Hindlimb muscle (tissue), 1 donor: Measurements from ENCODE around the gene ANKZF1. TPM values are rescaled to one million over a fixed set of nuclear protein-coding genes. Genes with fewer than 3 reads are reported as not detected.
"Not testable (repeated sequence)": the region's sequence is repeated elsewhere in the genome, so short reads cannot be mapped to it uniquely, and the experiment has no call there.

Experiments used
- DNase-seq: peaks from one replicate; pipeline ENCODE4 v3.0.0-alpha.2; 2013
- polyA plus RNA-seq: library from polyadenylated mRNA; unstranded; fragments of 120-200 nt; gene quantifications from one replicate; pipeline ENCODE4 v1.2.1, GENCODE V29; 2013; ENCODE audit not compliant: insufficient read length

ANKZF1 gene
- polyA plus RNA-seq, 1 donor, result 29.5 TPM

DNA sequence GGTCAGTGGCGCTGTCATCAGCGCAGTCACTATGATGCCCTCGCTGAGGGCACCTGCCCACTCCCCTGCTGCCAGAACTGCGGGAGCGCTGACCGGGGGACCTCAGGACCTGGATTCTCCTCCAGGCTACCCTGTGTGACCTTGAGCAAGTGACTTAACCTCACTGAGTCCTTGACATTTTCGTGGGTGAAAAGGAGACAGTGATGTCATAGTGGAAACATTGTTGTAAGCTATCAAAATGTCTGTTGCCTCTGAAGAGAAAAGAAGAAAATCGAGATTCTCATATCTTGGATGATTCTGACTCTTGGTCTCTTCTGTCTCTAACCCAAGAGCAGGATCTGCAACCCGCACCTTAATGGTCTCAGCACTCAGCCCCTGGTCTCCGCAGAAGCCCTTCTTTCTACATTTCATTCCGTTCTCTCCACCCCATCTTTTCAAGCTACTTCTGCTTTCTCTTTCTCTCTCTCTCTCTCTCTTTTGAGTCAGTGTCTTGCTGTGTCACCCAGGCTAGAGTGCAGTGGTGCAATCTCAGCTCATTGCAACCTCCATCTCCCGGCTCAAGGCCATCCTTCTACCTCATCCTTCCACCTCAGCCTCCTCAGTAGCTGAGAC, 25.1 kb downstream of the ANKZF1 start:
- DNase-seq, result no peak

- DNase-seq, result not testable (repeated sequence)
Measured at GRCh38 chr2:219258942-219259341, 29.3 kb downstream of the ANKZF1 start.

GRCh38 chr2:219261024-219261855, 31.6 kb downstream of the ANKZF1 start:
- DNase-seq, result no peak

DNA sequence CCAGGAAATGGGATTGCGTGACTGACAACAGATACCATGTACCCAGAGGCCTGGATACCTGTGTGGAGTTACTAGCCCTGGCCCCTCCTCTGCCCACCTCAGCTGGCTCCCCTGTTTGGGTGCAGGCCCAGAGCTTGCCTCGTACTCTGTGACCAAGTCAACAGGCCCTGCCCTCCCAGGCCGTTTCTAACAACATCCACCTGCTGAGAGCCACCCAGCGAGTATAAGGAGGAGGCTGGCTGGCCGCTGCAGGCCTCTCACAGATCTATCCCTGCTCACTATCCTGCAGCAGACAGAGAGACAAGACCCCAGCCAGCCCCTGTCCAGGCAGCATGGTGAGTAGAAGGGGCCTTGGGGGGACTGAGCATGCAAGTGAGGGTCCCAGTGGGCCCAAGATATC, 36.6 kb downstream of the ANKZF1 start:
- no peak for DNase-seq

DNA sequence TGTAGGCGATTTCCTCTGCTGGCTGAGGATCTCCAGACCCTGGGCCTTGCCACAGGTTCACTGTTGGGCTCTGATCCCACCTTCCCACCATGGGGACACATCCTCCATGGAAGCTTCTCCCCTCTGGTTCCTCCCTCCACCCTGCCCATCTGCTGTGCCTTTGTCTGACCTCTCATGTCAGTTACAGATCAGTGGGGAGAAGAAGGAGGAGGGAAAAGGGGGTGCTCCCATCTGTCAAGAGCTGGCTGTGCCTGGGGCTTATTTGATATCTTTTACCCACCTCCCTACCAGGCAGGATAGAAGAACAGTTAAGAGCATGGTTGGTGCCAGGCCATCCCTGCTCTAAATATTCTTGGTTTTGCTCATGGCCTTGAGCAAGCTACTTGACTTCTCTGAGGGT, 37.3 kb downstream of the ANKZF1 start:
- DNase-seq, result no peak

DNA sequence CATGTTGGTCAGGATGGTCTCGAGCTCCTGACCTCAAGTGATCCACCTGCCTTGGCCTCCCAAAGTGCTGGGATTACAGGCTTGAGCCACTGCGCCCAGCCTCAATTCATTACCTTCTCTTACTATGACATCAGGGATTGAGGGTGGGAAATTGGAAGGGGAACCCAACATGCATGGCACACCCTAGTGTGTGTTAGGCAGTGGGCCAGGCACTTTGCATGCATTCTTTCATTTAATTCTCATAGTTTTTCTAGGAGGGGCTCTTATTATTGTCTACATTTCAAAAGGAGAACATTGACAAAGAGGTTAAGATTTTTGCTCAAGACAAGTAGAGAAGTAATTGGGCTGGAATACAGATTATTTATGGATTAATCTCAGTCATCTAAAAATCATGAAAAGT, 38.7 kb downstream of the ANKZF1 start:
- DNase-seq, result no peak

GRCh38 chr2:219269362-219270054, 39.9 kb downstream of the ANKZF1 start:
- DNase-seq, result no peak

- DNase-seq, result no peak
Measured at GRCh38 chr2:219270055-219270372, 40.4 kb downstream of the ANKZF1 start.

GRCh38 chr2:219271021-219271420, 41.4 kb downstream of the ANKZF1 start:
- DNase-seq, result no peak

DNA sequence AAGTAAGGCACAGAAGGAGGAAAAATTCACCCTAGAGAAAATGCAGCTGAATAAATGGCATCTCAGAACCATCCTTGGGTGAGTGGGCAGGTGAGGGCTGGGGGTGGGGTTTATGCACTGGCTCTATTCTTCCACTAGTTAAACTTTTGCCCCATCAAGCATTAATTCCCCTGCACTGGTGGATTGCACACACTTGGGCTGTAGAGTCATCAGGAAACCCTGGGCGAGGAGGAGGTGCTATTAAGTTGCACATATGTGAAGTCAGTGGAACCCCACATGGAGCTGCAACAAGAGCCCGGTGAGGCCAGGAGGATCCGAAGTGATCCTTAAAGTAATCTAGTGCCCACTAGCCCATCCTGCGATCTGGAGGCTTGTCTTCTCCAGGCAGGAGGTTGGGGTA, 42.8 kb downstream of the ANKZF1 start:
- no peak for DNase-seq

GRCh38 chr2:219272995-219273394, 43.4 kb downstream of the ANKZF1 start:
- no peak for DNase-seq

DNA sequence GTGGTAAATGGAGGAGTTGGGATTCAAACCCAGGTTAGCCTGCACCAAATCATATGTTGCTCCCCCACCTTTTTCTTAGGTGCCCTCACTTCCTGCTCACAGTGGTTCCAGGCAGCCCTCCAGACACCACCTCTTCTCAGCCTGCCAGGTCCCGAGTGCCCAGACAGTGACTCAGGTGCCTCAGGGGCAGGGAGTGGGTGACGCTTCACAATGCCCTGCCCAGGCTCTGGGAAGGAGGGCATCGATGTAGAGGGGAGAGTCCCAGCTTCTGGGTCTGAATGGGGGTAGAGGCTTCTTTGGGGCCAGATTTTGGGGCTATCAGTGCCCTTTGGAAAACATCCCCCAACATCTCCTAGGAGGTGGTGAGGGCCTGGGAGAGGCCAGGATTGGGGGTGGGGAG, 44.3 kb downstream of the ANKZF1 start:
- DNase-seq, result no peak

DNA sequence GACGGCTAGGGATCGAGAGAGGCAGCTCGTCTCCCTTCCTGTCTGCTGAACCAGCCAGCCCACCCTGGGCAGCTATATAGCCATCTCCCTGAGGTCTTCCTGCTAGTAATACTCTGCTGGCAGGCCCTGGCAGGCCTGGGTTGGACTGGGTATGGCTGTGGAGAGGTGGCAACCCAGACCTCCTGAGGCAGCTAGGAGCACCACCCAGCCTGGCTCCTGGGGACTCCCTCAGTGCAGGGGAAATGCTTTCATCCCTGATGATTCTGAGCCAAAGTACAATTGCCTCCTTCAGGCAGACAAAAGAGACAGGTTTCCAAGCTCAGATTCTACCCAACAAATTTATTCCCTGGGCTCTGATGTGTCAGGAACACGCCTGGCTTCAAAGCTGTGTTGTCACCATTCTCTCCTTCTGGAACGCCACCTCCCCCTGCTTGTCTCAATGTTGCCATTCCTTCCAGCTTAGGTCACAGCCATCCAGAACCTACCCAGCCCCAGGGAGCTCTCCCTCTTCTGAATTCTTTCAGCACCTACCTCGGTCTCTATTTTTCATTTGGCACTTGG, 44.8 kb downstream of the ANKZF1 start:
- no peak for DNase-seq

GRCh38 chr2:219277703-219278654, 48.4 kb downstream of the ANKZF1 start:
- peak; percentile 77 for DNase-seq

DNA sequence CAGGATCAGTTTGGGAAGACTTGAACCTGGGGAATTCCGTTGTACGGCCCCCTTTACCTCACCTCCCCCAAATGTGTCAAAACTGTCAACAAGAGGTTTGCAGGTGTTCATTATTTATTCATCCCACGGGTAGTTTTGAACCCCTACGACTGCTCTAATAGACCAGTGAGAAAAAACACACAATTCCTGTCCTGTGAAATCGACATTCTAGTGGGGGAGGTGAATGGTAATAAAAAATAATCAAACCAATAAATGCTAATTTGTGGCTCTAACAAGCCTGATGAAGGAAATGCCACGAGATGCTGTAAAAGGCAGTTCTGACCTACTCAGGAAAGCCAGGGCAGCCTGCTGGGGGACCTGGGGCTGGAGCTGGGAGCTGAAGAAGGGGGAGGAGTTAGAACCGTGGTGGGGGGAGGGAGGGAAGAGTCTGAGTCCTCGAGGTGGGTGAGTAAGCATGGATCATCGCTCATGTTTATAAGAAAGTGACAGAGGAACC, 49.1 kb downstream of the ANKZF1 start:
- peak; percentile 16 for DNase-seq

GRCh38 chr2:219279151-219279915, 49.7 kb downstream of the ANKZF1 start, which contains the start of gene DNAJB2:
Gene DNAJB2 (plus strand): TSS chr2:219279366. CDS start chr2:219279834, 468 bp downstream.
- peak; percentile 99 for DNase-seq

- no peak for DNase-seq
Measured at GRCh38 chr2:219279916-219280516, 50.4 kb downstream of the ANKZF1 start.

GRCh38 chr2:219280651-219281050, 51.0 kb downstream of the ANKZF1 start:
- DNase-seq, result no peak

GRCh38 chr2:219281588-219281987, 52.0 kb downstream of the ANKZF1 start:
- no peak for DNase-seq

DNA sequence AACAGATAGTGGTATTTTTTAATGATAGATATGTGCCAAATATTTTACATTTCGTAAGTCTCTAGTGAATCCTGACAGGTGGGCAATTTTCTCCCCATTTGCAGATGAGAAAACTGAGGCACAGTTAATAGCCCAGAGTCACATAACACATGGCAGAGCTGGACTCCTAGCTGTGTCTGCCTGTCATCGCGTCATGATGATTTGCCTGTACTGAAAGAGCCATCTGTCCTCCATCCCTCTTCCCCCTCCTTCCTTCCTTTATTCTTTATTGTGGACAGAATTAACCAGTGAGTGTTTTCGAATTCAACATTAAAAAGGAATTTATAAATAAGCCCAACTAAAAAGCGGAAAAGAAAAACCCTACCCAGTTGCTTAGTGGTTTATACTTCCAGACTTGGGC, 52.8 kb downstream of the ANKZF1 start:
- no peak for DNase-seq
